Mesenchymal stem cell (in vitro differentiated cells and primary cell): ENCODE measurements around the gene RNASEL.

ENCODE experiments used
- DNase-seq: peaks from one replicate; pipeline ENCODE4 v3.0.0-alpha.2; 2013
- H2AFZ ChIP-seq: one replicate; pipeline ENCODE4 v1.6.1; 2013; ENCODE audit warnings: low read depth, mild to moderate bottlenecking, control low read depth, inconsistent platforms, low read length, moderate library complexity
- H2AK5ac ChIP-seq: 2 replicates; pipeline ENCODE4 v1.6.1; 2013; ENCODE audit warnings: low read length, moderate library complexity, mild to moderate bottlenecking, inconsistent platforms; ENCODE audit not compliant: severe bottlenecking
- H2BK120ac ChIP-seq: one replicate; pipeline ENCODE4 v1.6.1; 2013; ENCODE audit warnings: low read depth, mild to moderate bottlenecking, inconsistent platforms, low read length, moderate library complexity
- H2BK12ac ChIP-seq, 2 experiments: one replicate each; pipeline ENCODE4 v1.6.1; 2013; ENCODE audit warnings: inconsistent platforms in 2 of 2, low read length in 2 of 2, mild to moderate bottlenecking in 2 of 2, moderate library complexity in 2 of 2, control low read depth in 1 of 2
- H2BK15ac ChIP-seq: one replicate; pipeline ENCODE4 v1.6.1; 2013; ENCODE audit warnings: mild to moderate bottlenecking, low read depth, inconsistent platforms; ENCODE audit not compliant: poor library complexity, severe bottlenecking
- H2BK5ac ChIP-seq: 2 replicates; pipeline ENCODE4 v1.6.1; 2013; ENCODE audit warnings: low read depth, mild to moderate bottlenecking, low read length, control low read depth, inconsistent platforms; ENCODE audit not compliant: poor library complexity, severe bottlenecking
- H3K14ac ChIP-seq, 2 experiments: one replicate each; pipeline ENCODE4 v1.6.1; 2013; ENCODE audit warnings: inconsistent platforms in 2 of 2, low read length in 2 of 2, control low read depth in 1 of 2, mild to moderate bottlenecking in 1 of 2, moderate library complexity in 1 of 2
- H3K18ac ChIP-seq, 2 experiments: one replicate each; pipeline ENCODE4 v1.6.1; 2013; ENCODE audit warnings: inconsistent platforms in 2 of 2, low read length in 2 of 2, control low read depth in 1 of 2, low read depth in 1 of 2, mild to moderate bottlenecking in 1 of 2
- H3K23ac ChIP-seq, 2 experiments: one replicate each; pipeline ENCODE4 v1.6.1; 2013; ENCODE audit warnings: inconsistent platforms in 2 of 2, low read length in 2 of 2, mild to moderate bottlenecking in 2 of 2, moderate library complexity in 2 of 2, control low read depth in 1 of 2
- H3K27ac ChIP-seq: 2 replicates; pipeline ENCODE4 v1.5.1; 2013; ENCODE audit warnings: mild to moderate bottlenecking, moderate library complexity, low read length, control low read depth, inconsistent platforms; ENCODE audit not compliant: poor library complexity, severe bottlenecking
- H3K27me3 ChIP-seq, 2 experiments: 2 replicates each; pipeline versions ENCODE4 v1.6.1 to v1.7.0; 2013; ENCODE audit warnings: low read length in 2 of 2, mild to moderate bottlenecking in 2 of 2, moderate library complexity in 2 of 2, control low read depth in 1 of 2, inconsistent platforms in 1 of 2; ENCODE audit not compliant: control insufficient read depth in 1 of 2, insufficient read depth in 1 of 2
- H3K36me3 ChIP-seq, 2 experiments: 2 replicates each; pipeline versions ENCODE4 v1.6.1 to v1.7.0; 2013; ENCODE audit warnings: low read length in 2 of 2, control low read depth in 1 of 2, inconsistent platforms in 1 of 2, low read depth in 1 of 2, mild to moderate bottlenecking in 1 of 2; ENCODE audit not compliant: insufficient read depth in 2 of 2, control insufficient read depth in 1 of 2
- H3K4ac ChIP-seq, 2 experiments: one replicate each; pipeline ENCODE4 v1.6.1; 2013; ENCODE audit warnings: inconsistent platforms in 2 of 2, low read length in 2 of 2, mild to moderate bottlenecking in 2 of 2, moderate library complexity in 2 of 2, control low read depth in 1 of 2, low read depth in 1 of 2
- H3K4me1 ChIP-seq: 2 replicates; pipeline ENCODE4 v1.6.1; 2013; ENCODE audit warnings: low read depth, low read length, control low read depth; ENCODE audit not compliant: control insufficient read depth, insufficient read depth
- H3K4me2 ChIP-seq: 2 replicates; pipeline ENCODE4 v1.6.1; 2013; ENCODE audit warnings: low read length, mild to moderate bottlenecking, inconsistent platforms; ENCODE audit not compliant: poor library complexity, severe bottlenecking
- H3K4me3 ChIP-seq, 2 experiments: 2 replicates each; pipeline versions ENCODE4 v1.5.1 to v1.7.0; 2013; ENCODE audit warnings: low read length in 2 of 2, mild to moderate bottlenecking in 2 of 2, control low read depth in 1 of 2, low read depth in 1 of 2; ENCODE audit not compliant: insufficient read depth in 1 of 2
- H3K79me1 ChIP-seq: replicated peaks from 2 replicates; pipeline ENCODE4 v1.6.1; 2013; ENCODE audit warnings: mild to moderate bottlenecking, control low read depth, low read length, inconsistent platforms; ENCODE audit not compliant: poor library complexity, severe bottlenecking
- H3K9ac ChIP-seq: 2 replicates; pipeline ENCODE4 v1.7.0; 2013; ENCODE audit warnings: mild to moderate bottlenecking, low read length, moderate library complexity
- H3K9me3 ChIP-seq: 2 replicates; pipeline ENCODE4 v1.7.0; 2013; ENCODE audit warnings: mild to moderate bottlenecking, low read length; ENCODE audit not compliant: control insufficient read depth
- H4K8ac ChIP-seq: one replicate; pipeline ENCODE4 v1.6.1; 2013; ENCODE audit warnings: inconsistent platforms, mild to moderate bottlenecking, low read length, moderate library complexity
- H4K91ac ChIP-seq: one replicate; pipeline ENCODE4 v1.6.1; 2013; ENCODE audit warnings: mild to moderate bottlenecking, low read length, inconsistent platforms
- WGBS: methylation state at CpG from one replicate; pipeline ENCODE4 v1.1.7; 2013; ENCODE audit warnings: mixed read lengths; 5-methylcytosine and 5-hydroxymethylcytosine counted together

The RNASEL gene

GRCh38 chr1:182608236-182608635, 19.2 kb upstream of the RNASEL start:
- H3K4ac ChIP-seq, result no peak overlapping the region
- no peak overlapping the region for H2BK12ac ChIP-seq
- H4K8ac ChIP-seq, result peak overlapping the region; percentile 62
- no peaks in the 10 kb centered on the region for H3K9me3 ChIP-seq
- WGBS, result 100% methylated on average over 1 of the region's 2 CpGs
- H3K36me3 ChIP-seq, result no peaks in the 10 kb centered on the region
- no peaks in the 10 kb centered on the region for H3K79me1 ChIP-seq
- H3K18ac ChIP-seq, result no peak overlapping the region
- no peak overlapping the region for H2AFZ ChIP-seq
- H3K4me3 ChIP-seq, result no peak overlapping the region
- H3K27ac ChIP-seq, result no peak overlapping the region
- no peak overlapping the region for H2BK120ac ChIP-seq
- H3K14ac ChIP-seq, result no peak overlapping the region
- H3K4me2 ChIP-seq, result no peak overlapping the region
- H2BK15ac ChIP-seq, result no peak overlapping the region
- no peak overlapping the region for H4K91ac ChIP-seq
- peaks cover 12 to 63% of the 10 kb centered on the region in 2 experiments for H3K27me3 ChIP-seq
- no peak overlapping the region for H2AK5ac ChIP-seq
- peaks cover 11% of the 10 kb centered on the region for H3K4me1 ChIP-seq
- H3K9ac ChIP-seq, result no peak overlapping the region
- no peak for DNase-seq
- H3K23ac ChIP-seq, result no peak overlapping the region
- no peak overlapping the region for H2BK5ac ChIP-seq

- H3K18ac ChIP-seq, result no peak overlapping the region
- no peak overlapping the region for H2AK5ac ChIP-seq
- H2BK12ac ChIP-seq, result no peak overlapping the region
- H3K4me2 ChIP-seq, result no peak overlapping the region
- no peak overlapping the region for H3K4me3 ChIP-seq
- no peak overlapping the region for H3K14ac ChIP-seq
- peaks cover 12 to 70% of the 10 kb centered on the region in 2 experiments for H3K27me3 ChIP-seq
- WGBS, result 81% methylated on average over 1 of the region's 1 CpG
- H3K79me1 ChIP-seq, result no peaks in the 10 kb centered on the region
- no peak overlapping the region for H2BK5ac ChIP-seq
- no peak overlapping the region for H3K23ac ChIP-seq
- no peak overlapping the region for H2AFZ ChIP-seq
- H3K9me3 ChIP-seq, result no peaks in the 10 kb centered on the region
- no peak overlapping the region for H2BK120ac ChIP-seq
- H2BK15ac ChIP-seq, result no peak overlapping the region
- no peaks in the 10 kb centered on the region for H3K36me3 ChIP-seq
- no peak overlapping the region for H3K4ac ChIP-seq
- no peak overlapping the region for H4K91ac ChIP-seq
- no peak overlapping the region for H4K8ac ChIP-seq
- no peak overlapping the region for H3K27ac ChIP-seq
- DNase-seq, result no peak
- peaks cover 11% of the 10 kb centered on the region for H3K4me1 ChIP-seq
- no peak overlapping the region for H3K9ac ChIP-seq
Measured at GRCh38 chr1:182607566-182607965, 18.5 kb upstream of the RNASEL start.

GRCh38 chr1:182604175-182605164, 15.4 kb upstream of the RNASEL start, which contains the start of gene RGS16:
RGS16 (minus strand) TSS chr1:182604389; CDS start chr1:182604259, 130 bp downstream.
- Histone ChIP-seq H3K23ac (no peak within 1 kb of the TSS), H4K91ac (peak within 1 kb of the TSS; percentile 78), H3K27me3 (peaks cover 8 to 56% of the 10 kb centered on the region in 2 experiments), H2BK12ac (peak within 1 kb of the TSS in 1 of 2 experiments; percentile 83), H3K4me2 (peak within 1 kb of the TSS; percentile 56), H3K79me1 (no peaks in the 10 kb centered on the region), H3K4me1 (peaks cover 7% of the 10 kb centered on the region), H3K4me3 (peak within 1 kb of the TSS in 1 of 2 experiments; percentile 76), H3K9me3 (no peaks in the 10 kb centered on the region), H3K27ac (no peak within 1 kb of the TSS), H3K36me3 (peaks cover 0 to 14% of the 10 kb centered on the region in 2 experiments), H2AK5ac (no peak within 1 kb of the TSS), H2BK5ac (no peak within 1 kb of the TSS), H2AFZ (peak within 1 kb of the TSS; percentile 2), H3K18ac (peak within 1 kb of the TSS; percentile 29 to 89), H3K14ac (peak within 1 kb of the TSS in 1 of 2 experiments; percentile 69), H2BK120ac (no peak within 1 kb of the TSS), H4K8ac (peak within 1 kb of the TSS; percentile 76), H3K9ac (peak within 1 kb of the TSS; percentile 57), H3K4ac (no peak within 1 kb of the TSS), H2BK15ac (no peak within 1 kb of the TSS)
- peak; percentile 78 for DNase-seq
- WGBS, result 3% methylated on average over 43 of the region's 44 CpGs

- peak overlapping the region; percentile 2 for H2AFZ ChIP-seq
- H3K79me1 ChIP-seq, result no peaks in the 10 kb centered on the region
- peak overlapping the region; percentile 29 to 52 for H3K18ac ChIP-seq
- H3K4me2 ChIP-seq, result peak overlapping the region; percentile 56
- H3K27ac ChIP-seq, result no peak overlapping the region
- no peaks in the 10 kb centered on the region for H3K9me3 ChIP-seq
- H4K91ac ChIP-seq, result peak overlapping the region; percentile 41
- no peak overlapping the region for H2BK15ac ChIP-seq
- peak overlapping the region in 1 of 2 experiments; percentile 83 for H2BK12ac ChIP-seq
- peaks cover 0 to 16% of the 10 kb centered on the region in 2 experiments for H3K36me3 ChIP-seq
- H3K4me3 ChIP-seq, result peak overlapping the region in 1 of 2 experiments; percentile 76
- peak overlapping the region; percentile 76 for H4K8ac ChIP-seq
- no peak overlapping the region for H2BK120ac ChIP-seq
- H3K4ac ChIP-seq, result no peak overlapping the region
- H3K27me3 ChIP-seq, result peaks cover 8 to 52% of the 10 kb centered on the region in 2 experiments
- H2AK5ac ChIP-seq, result no peak overlapping the region
- H3K9ac ChIP-seq, result peak overlapping the region; percentile 57
- no peak overlapping the region for H2BK5ac ChIP-seq
- WGBS, result 6% methylated on average over 12 of the region's 12 CpGs
- H3K14ac ChIP-seq, result peak overlapping the region in 1 of 2 experiments; percentile 69
- peaks cover 7% of the 10 kb centered on the region for H3K4me1 ChIP-seq
- no peak overlapping the region for H3K23ac ChIP-seq
- DNase-seq, result no peak
Measured at GRCh38 chr1:182603646-182604174, 14.7 kb upstream of the RNASEL start.
